Fibroblast of skin of right quadriceps (primary cell): ENCODE measurements around the gene ZFYVE1.
A peak's percentile ranks its signal among the peaks of the same experiment; 100 is the strongest.

Experiments used
- DNase-seq: peaks from one replicate; pipeline ENCODE4 v3.0.0-alpha.2; 2013

ZFYVE1 gene

GRCh38 chr14:72952171-72952570 lies 74.7 kb downstream of the ZFYVE1 start:
- DNase-seq: no peak

GRCh38 chr14:72948481-72949138 lies 78.3 kb downstream of the ZFYVE1 start:
- peak; percentile 62 for DNase-seq

GRCh38 chr14:72947366-72948160 lies 79.3 kb downstream of the ZFYVE1 start:
- no peak for DNase-seq

- DNase-seq: no peak
Observed at GRCh38 chr14:72946491-72946890, 80.4 kb downstream of the ZFYVE1 start.

- DNase-seq: no peak
Observed at GRCh38 chr14:72945356-72946027, 81.4 kb downstream of the ZFYVE1 start.

GRCh38 chr14:72943876-72944430 lies 83.0 kb downstream of the ZFYVE1 start:
- DNase-seq: no peak

- no peak for DNase-seq
Observed at GRCh38 chr14:72942934-72943333, 84.0 kb downstream of the ZFYVE1 start.

- DNase-seq: no peak
Observed at GRCh38 chr14:72941286-72941985, 85.5 kb downstream of the ZFYVE1 start.

GRCh38 chr14:72939630-72940029 lies 87.3 kb downstream of the ZFYVE1 start:
- DNase-seq: no peak

- no peak for DNase-seq
Observed at GRCh38 chr14:72932893-72933292, 94.0 kb downstream of the ZFYVE1 start.

GRCh38 chr14:72929316-72930080 lies 97.4 kb downstream of the ZFYVE1 start:
- DNase-seq: no peak

- no peak for DNase-seq
Observed at GRCh38 chr14:72928872-72929271, 98.0 kb downstream of the ZFYVE1 start.

- peak; percentile 99 for DNase-seq
Observed at GRCh38 chr14:72926292-72927028, 100.4 kb downstream of the ZFYVE1 start, which contains the start of gene DCAF4. Gene DCAF4 (plus strand): TSS chr14:72926464. CDS start chr14:72937979, 11,515 bp downstream.

- DNase-seq: no peak
Observed at GRCh38 chr14:72925815-72926291, 101.1 kb downstream of the ZFYVE1 start.

- no peak for DNase-seq
Observed at GRCh38 chr14:72925171-72925759, 101.6 kb downstream of the ZFYVE1 start.

GRCh38 chr14:72924337-72924736 lies 102.6 kb downstream of the ZFYVE1 start:
- no peak for DNase-seq

- DNase-seq: no peak
Observed at GRCh38 chr14:72921396-72921795, 105.5 kb downstream of the ZFYVE1 start.

- DNase-seq: no peak
Observed at GRCh38 chr14:72920008-72920407, 106.9 kb downstream of the ZFYVE1 start.
